ENCODE data around the gene ZNF440.

The ZNF440 gene

GRCh38 chr19:11882606-11883005 lies 68.5 kb downstream of the ZNF440 start:
- Mint-ChIP-seq H3K27ac (no peak overlapping the region), H3K27me3 (peaks cover 6% of the 10 kb centered on the region), H3K36me3 (ENCODE audit: low read depth) (peaks cover 3% of the 10 kb centered on the region), H3K4me3 (no peak overlapping the region), H3K9me3 (peaks cover 21% of the 10 kb centered on the region), H3K4me1 (ENCODE audit: low read depth) (peaks cover 10% of the 10 kb centered on the region)
- intact Hi-C loops (cut with micrococcal nuclease) = loop anchor here (5.0 to 10.0 kb wide), 4 partner anchors 40 to 792 kb away; partner anchors contain the start of gene ZNF878

Measured in dendritic cell treated with granulocyte-macrophage colony-stimulating factor and Interleukin-4, amounts not matched to agents 40 ng/mL and 50 ng/mL, for 4 days (primary cell).